H9 (cell line): Measurements from ENCODE around the gene C1S. TPM values are rescaled to one million over a fixed set of nuclear protein-coding genes. Genes with fewer than 3 reads are reported as not detected.

Experiments
- DNase-seq: peaks from one replicate; pipeline ENCODE4 v3.0.0-alpha.2; 2017
- H2AFZ ChIP-seq: one replicate; pipeline ENCODE4 v1.6.1; 2013; ENCODE audit warnings: mild to moderate bottlenecking, low read length, control low read depth, moderate library complexity
- H2AK5ac ChIP-seq: 2 replicates; pipeline ENCODE4 v1.6.1; 2013; ENCODE audit warnings: low read length, control low read depth, mixed read lengths; ENCODE audit not compliant: insufficient read length
- H2BK120ac ChIP-seq: one replicate; pipeline ENCODE4 v1.6.1; 2013; ENCODE audit warnings: low read depth, mild to moderate bottlenecking, low read length, control low read depth, inconsistent platforms; ENCODE audit not compliant: poor library complexity, severe bottlenecking
- H2BK12ac ChIP-seq: 2 replicates; pipeline ENCODE4 v1.6.1; 2013; ENCODE audit warnings: low read length, control low read depth, mixed read lengths, low read depth; ENCODE audit not compliant: insufficient read length
- H2BK15ac ChIP-seq: 2 replicates; pipeline ENCODE4 v1.6.1; 2013; ENCODE audit warnings: low read depth, low read length, control low read depth
- H2BK20ac ChIP-seq: one replicate; pipeline ENCODE4 v1.6.1; 2013; ENCODE audit warnings: low read depth, mild to moderate bottlenecking, low read length, control low read depth, inconsistent platforms; ENCODE audit not compliant: poor library complexity, severe bottlenecking
- H2BK5ac ChIP-seq: 2 replicates; pipeline ENCODE4 v1.6.1; 2013; ENCODE audit warnings: low read length, control low read depth, mixed read lengths; ENCODE audit not compliant: insufficient read length
- H3K14ac ChIP-seq: 2 replicates; pipeline ENCODE4 v1.6.1; 2013; ENCODE audit warnings: low read length, control low read depth; ENCODE audit not compliant: insufficient read depth
- H3K18ac ChIP-seq: 2 replicates; pipeline ENCODE4 v1.6.1; 2013; ENCODE audit warnings: low read depth, mild to moderate bottlenecking, mixed read lengths, low read length, control low read depth; ENCODE audit not compliant: insufficient read length
- H3K23ac ChIP-seq: 2 replicates; pipeline ENCODE4 v1.6.1; 2013; ENCODE audit warnings: low read length, control low read depth, mixed read lengths, low read depth; ENCODE audit not compliant: insufficient read length
- H3K23me2 ChIP-seq: 2 replicates; pipeline ENCODE4 v1.6.1; 2013; ENCODE audit warnings: low read depth, mild to moderate bottlenecking, mixed read lengths, low read length, control low read depth; ENCODE audit not compliant: insufficient read length, poor library complexity, severe bottlenecking
- H3K27ac ChIP-seq: 2 replicates; pipeline ENCODE4 v1.5.1; 2013; ENCODE audit warnings: low read length, control low read depth, mixed read lengths, low read depth; ENCODE audit not compliant: insufficient read length
- H3K27me3 ChIP-seq: 2 replicates; pipeline ENCODE4 v1.6.1; 2013; ENCODE audit warnings: low read length, control low read depth, inconsistent platforms; ENCODE audit not compliant: insufficient read depth
- H3K4ac ChIP-seq: 2 replicates; pipeline ENCODE4 v1.6.1; 2013; ENCODE audit warnings: low read depth, mild to moderate bottlenecking, control low read depth, inconsistent platforms, low read length, moderate library complexity
- H3K4me1 ChIP-seq: 2 replicates; pipeline ENCODE4 v1.6.1; 2013; ENCODE audit warnings: low read length, control low read depth, inconsistent platforms; ENCODE audit not compliant: insufficient read depth
- H3K4me2 ChIP-seq: 2 replicates; pipeline ENCODE4 v1.6.1; 2013; ENCODE audit warnings: low read length, control low read depth, mixed read lengths; ENCODE audit not compliant: insufficient read length, insufficient read depth
- H3K56ac ChIP-seq: 2 replicates; pipeline ENCODE4 v1.6.1; 2013; ENCODE audit warnings: low read depth, mild to moderate bottlenecking, mixed read lengths, low read length, control low read depth; ENCODE audit not compliant: insufficient read length
- H3K79me1 ChIP-seq: 2 replicates; pipeline ENCODE4 v1.6.1; 2013; ENCODE audit warnings: low read depth, mild to moderate bottlenecking, moderate library complexity, low read length, control low read depth, inconsistent platforms; ENCODE audit not compliant: insufficient read depth, poor library complexity, severe bottlenecking
- H3K79me2 ChIP-seq: 2 replicates; pipeline ENCODE4 v1.6.1; 2013; ENCODE audit warnings: low read length, control low read depth, inconsistent platforms; ENCODE audit not compliant: insufficient read depth
- H3K9ac ChIP-seq: 2 replicates; pipeline ENCODE4 v1.6.1; 2013; ENCODE audit warnings: low read length, control low read depth, mixed read lengths; ENCODE audit not compliant: insufficient read length; ENCODE audit errors: extremely low read depth
- H3K9me3 ChIP-seq: one replicate; pipeline ENCODE4 v1.6.1; 2013; ENCODE audit warnings: low read depth, low read length, inconsistent platforms; ENCODE audit not compliant: control insufficient read depth
- H3T11ph ChIP-seq: one replicate; pipeline ENCODE4 v1.6.1; 2013; ENCODE audit warnings: mild to moderate bottlenecking, low read length, control low read depth, inconsistent platforms
- H4K20me1 ChIP-seq: one replicate; pipeline ENCODE4 v1.6.1; 2013; ENCODE audit not compliant: control insufficient read depth, insufficient read length, insufficient read depth
- H4K5ac ChIP-seq: 2 replicates; pipeline ENCODE4 v1.6.1; 2013; ENCODE audit warnings: low read depth, mild to moderate bottlenecking, mixed read lengths, low read length, control low read depth; ENCODE audit not compliant: insufficient read length
- H4K8ac ChIP-seq: replicated peaks from 2 replicates; pipeline ENCODE4 v1.6.1; 2013; ENCODE audit warnings: low read length, control low read depth, mixed read lengths, low read depth; ENCODE audit not compliant: insufficient read length
- H4K91ac ChIP-seq: 2 replicates; pipeline ENCODE4 v1.6.1; 2013; ENCODE audit warnings: low read depth, mild to moderate bottlenecking, moderate library complexity, mixed read lengths, low read length, control low read depth; ENCODE audit not compliant: insufficient read length
- H3K27ac Mint-ChIP-seq, 3 experiments: 2 replicates in 2 of 3; 3 replicates in 1 of 3; pipeline ENCODE4 v1.8.0; 2020 to 2021; ENCODE audit warnings: mixed read lengths in 3 of 3, mild to moderate bottlenecking in 1 of 3, moderate library complexity in 1 of 3
- H3K27me3 Mint-ChIP-seq: 2 replicates; pipeline ENCODE4 v1.8.0; 2021; ENCODE audit warnings: low read depth, mild to moderate bottlenecking, moderate library complexity, mixed read lengths
- H3K36me3 Mint-ChIP-seq, 3 experiments: 2 replicates in 2 of 3; 3 replicates in 1 of 3; pipeline ENCODE4 v1.8.0; 2020 to 2021; ENCODE audit warnings: low read depth in 3 of 3, mixed read lengths in 3 of 3; ENCODE audit not compliant: insufficient read depth in 1 of 3
- H3K4me1 Mint-ChIP-seq, 2 experiments: 2 replicates each; pipeline ENCODE4 v1.8.0; 2020; ENCODE audit warnings: mixed read lengths in 2 of 2
- H3K4me3 Mint-ChIP-seq, 2 experiments: 2 replicates in 1 of 2; 3 replicates in 1 of 2; pipeline ENCODE4 v1.8.0; 2020 to 2021; ENCODE audit warnings: mild to moderate bottlenecking in 2 of 2, mixed read lengths in 2 of 2, moderate library complexity in 1 of 2
- H3K9me3 Mint-ChIP-seq, 2 experiments: 2 replicates in 1 of 2; 3 replicates in 1 of 2; pipeline ENCODE4 v1.8.0; 2020; ENCODE audit warnings: mild to moderate bottlenecking in 2 of 2, mixed read lengths in 2 of 2, moderate library complexity in 1 of 2
- WGBS: extraction: QIAGEN DNeasy Blood & Tissue Kit; methylation state at CpG from one replicate; pipeline ENCODE4 v1.1.7; 2013; ENCODE audit warnings: missing lambda C conversion rate, low lambda C conversion rate, mixed read lengths; ENCODE audit not compliant: insufficient read length; ENCODE audit errors: extremely low coverage; 5-methylcytosine and 5-hydroxymethylcytosine counted together
- total RNA-seq: library from RNA; stranded (reverse); gene quantifications from 2 replicates; pipeline ENCODE4 v1.2.1, GENCODE V29; 2021
- TF ChIP-seq, protein P1 (sequence below): fragments of 200-600 bp; sonication (generic); conservative IDR thresholded peaks from 3 replicates; pipeline ENCODE4 v1.8.0; 2021; ENCODE audit warnings: antibody characterized with exemption, mild to moderate bottlenecking

The C1S gene
- total RNA-seq, 1 experiment from 2014 or later: 4.2 TPM

DNA sequence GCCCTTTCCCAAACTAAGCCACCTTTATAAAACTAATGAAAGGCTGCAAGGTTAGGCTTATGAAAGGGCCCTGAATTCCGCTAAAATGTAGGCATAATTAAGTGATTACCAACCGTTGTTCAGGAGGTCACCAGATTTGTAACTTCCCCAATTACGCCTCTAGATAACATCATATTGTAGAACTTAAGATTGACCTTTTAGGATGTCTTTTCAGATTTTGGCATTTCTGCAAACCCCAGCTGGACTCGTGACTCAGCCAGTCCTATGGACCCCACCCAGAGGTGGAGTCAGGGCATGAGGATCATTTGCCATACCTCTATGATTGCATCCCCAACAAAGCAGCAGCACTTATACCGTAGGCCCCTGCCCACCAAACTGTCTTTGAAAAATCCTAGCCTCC, 38.6 kb upstream of the C1S start:
- TF ChIP-seq, protein P1, sequence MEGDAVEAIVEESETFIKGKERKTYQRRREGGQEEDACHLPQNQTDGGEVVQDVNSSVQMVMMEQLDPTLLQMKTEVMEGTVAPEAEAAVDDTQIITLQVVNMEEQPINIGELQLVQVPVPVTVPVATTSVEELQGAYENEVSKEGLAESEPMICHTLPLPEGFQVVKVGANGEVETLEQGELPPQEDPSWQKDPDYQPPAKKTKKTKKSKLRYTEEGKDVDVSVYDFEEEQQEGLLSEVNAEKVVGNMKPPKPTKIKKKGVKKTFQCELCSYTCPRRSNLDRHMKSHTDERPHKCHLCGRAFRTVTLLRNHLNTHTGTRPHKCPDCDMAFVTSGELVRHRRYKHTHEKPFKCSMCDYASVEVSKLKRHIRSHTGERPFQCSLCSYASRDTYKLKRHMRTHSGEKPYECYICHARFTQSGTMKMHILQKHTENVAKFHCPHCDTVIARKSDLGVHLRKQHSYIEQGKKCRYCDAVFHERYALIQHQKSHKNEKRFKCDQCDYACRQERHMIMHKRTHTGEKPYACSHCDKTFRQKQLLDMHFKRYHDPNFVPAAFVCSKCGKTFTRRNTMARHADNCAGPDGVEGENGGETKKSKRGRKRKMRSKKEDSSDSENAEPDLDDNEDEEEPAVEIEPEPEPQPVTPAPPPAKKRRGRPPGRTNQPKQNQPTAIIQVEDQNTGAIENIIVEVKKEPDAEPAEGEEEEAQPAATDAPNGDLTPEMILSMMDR: no peak
- H3K79me2 ChIP-seq: no peaks in the 10 kb centered on the region; the same call in 1 of the 2 replicates
- no peaks in the 10 kb centered on the region for H4K20me1 ChIP-seq
- H4K8ac ChIP-seq: no peak overlapping the region
- H2AK5ac ChIP-seq: no peak overlapping the region
- H3K79me1 ChIP-seq: no peaks in the 10 kb centered on the region
- DNase-seq: no peak
- Mint-ChIP-seq H3K36me3 (no peaks in the 10 kb centered on the region; a peak in 1 of 7 replicates), H3K27me3 (no peaks in the 10 kb centered on the region), H3K4me1 (peaks cover 16% of the 10 kb centered on the region in 2 experiments), H3K27ac (no peak overlapping the region), H3K9me3 (peaks cover 0 to 3% of the 10 kb centered on the region in 2 experiments; a peak in 1 of 5 replicates), H3K4me3 (no peak overlapping the region)
- H4K5ac ChIP-seq: no peak overlapping the region
- no peak overlapping the region for H2BK15ac ChIP-seq
- H2AFZ ChIP-seq: no peak overlapping the region
- no CpG with 5 or more reads among the region's 5 CpGs for WGBS
- no peak overlapping the region for H2BK5ac ChIP-seq
- no peak overlapping the region for H3K23ac ChIP-seq
- no peak overlapping the region for H3K4ac ChIP-seq
- peaks cover 3% of the 10 kb centered on the region for H3K23me2 ChIP-seq
- H2BK120ac ChIP-seq: no peak overlapping the region
- no peaks in the 10 kb centered on the region for H3K4me1 ChIP-seq
- no peak overlapping the region for H2BK12ac ChIP-seq
- no peak overlapping the region for H3K27ac ChIP-seq
- H3K14ac ChIP-seq: no peak overlapping the region
- no peaks in the 10 kb centered on the region for H3K27me3 ChIP-seq
- H4K91ac ChIP-seq: no peak overlapping the region
- H3T11ph ChIP-seq: no peak overlapping the region
- H3K9ac ChIP-seq: no peak overlapping the region
- no peak overlapping the region for H3K56ac ChIP-seq
- no peaks in the 10 kb centered on the region for H3K9me3 ChIP-seq
- no peak overlapping the region for H3K18ac ChIP-seq
- H3K4me2 ChIP-seq: no peak overlapping the region
- no peak overlapping the region for H2BK20ac ChIP-seq
